Colonic mucosa (tissue), 4 donors: ENCODE data around the gene RAET1L. TPM values are rescaled to one million over a fixed set of nuclear protein-coding genes. Genes with fewer than 3 reads are reported as not detected.
"Not testable (repeated sequence)": the region's sequence is repeated elsewhere in the genome, so short reads cannot be mapped to it uniquely, and the experiment has no call there.

Experiments used
- DNase-seq: peaks from one replicate; pipeline ENCODE4 v3.0.0-alpha.2; 2020
- H3K27ac ChIP-seq: fragments of 200-600 bp; one replicate; pipeline ENCODE4 v1.8.0; 2021
- H3K27me3 ChIP-seq: fragments of 200-600 bp; one replicate; pipeline ENCODE4 v1.8.0; 2021
- H3K36me3 ChIP-seq: fragments of 200-600 bp; one replicate; pipeline ENCODE4 v1.8.0; 2021
- H3K4me1 ChIP-seq: fragments of 200-600 bp; one replicate; pipeline ENCODE4 v1.8.0; 2021; ENCODE audit warnings: mild to moderate bottlenecking
- H3K4me3 ChIP-seq: fragments of 200-600 bp; one replicate; pipeline ENCODE4 v1.8.0; 2021
- H3K9ac ChIP-seq, 2 donors: one replicate each; pipeline ENCODE4 v1.7.0; 2013; ENCODE audit warnings: control low read depth in 2 of 2, low read depth in 2 of 2, low read length in 2 of 2
- H3K9me3 ChIP-seq: fragments of 200-600 bp; one replicate; pipeline ENCODE4 v1.8.0; 2021
- intact Hi-C: fragments of 100-400 bp; cut with DNase I; formaldehyde crosslinking; loops from one replicate; pipeline ENCODE4 v1.14.1; 2022
- total RNA-seq, 2 donors: library from RNA; stranded (reverse); fragmentation: NEBNext Ultra II Directional in 1 of 2; extraction: Animal tissue kit (Norgen Biotek cat#: 25700) in 1 of 2; gene quantifications; one replicate each; pipeline ENCODE4 v1.2.1, GENCODE V29; 2021
- TF ChIP-seq, protein P1 (sequence below): fragments of 200-600 bp; IDR thresholded peaks from one replicate; pipeline ENCODE4 v1.8.0; 2022; ENCODE audit warnings: antibody characterized with exemption, mild to moderate bottlenecking
- donor health status: healthy.
- donor health status: DM: no; HTN: no; CAD: no.
- donor health status: DM: no; HTN: no; CAD: no.

RAET1L gene
- total RNA-seq, 2 donors from 2014 or later = 0.24 to 3.2 TPM

DNA sequence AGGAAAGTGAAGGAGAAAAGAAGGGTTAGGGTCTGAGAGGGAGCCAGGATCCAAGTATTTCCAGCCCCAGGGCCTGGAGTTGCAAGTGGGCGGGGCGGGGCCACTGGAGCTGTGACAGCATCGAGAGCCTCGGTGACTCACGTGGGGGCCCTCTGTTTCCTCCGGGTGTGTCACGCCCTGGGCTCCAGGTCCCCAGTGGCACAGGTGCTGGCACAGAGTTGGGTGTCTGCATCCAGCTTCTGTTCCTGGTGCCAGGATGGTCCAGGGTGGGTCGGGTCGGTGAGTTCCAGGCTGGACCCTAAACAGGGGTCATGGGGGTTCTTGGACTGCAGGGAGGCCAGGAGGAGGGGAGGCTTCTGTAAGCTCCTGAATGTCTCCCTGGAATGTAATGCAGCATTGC is 16.7 kb downstream of the RAET1L start:
- DNase-seq = no peak
- no peak overlapping the region for H3K4me3 ChIP-seq
- H3K9ac ChIP-seq = no peak overlapping the region
- TF ChIP-seq, protein P1, sequence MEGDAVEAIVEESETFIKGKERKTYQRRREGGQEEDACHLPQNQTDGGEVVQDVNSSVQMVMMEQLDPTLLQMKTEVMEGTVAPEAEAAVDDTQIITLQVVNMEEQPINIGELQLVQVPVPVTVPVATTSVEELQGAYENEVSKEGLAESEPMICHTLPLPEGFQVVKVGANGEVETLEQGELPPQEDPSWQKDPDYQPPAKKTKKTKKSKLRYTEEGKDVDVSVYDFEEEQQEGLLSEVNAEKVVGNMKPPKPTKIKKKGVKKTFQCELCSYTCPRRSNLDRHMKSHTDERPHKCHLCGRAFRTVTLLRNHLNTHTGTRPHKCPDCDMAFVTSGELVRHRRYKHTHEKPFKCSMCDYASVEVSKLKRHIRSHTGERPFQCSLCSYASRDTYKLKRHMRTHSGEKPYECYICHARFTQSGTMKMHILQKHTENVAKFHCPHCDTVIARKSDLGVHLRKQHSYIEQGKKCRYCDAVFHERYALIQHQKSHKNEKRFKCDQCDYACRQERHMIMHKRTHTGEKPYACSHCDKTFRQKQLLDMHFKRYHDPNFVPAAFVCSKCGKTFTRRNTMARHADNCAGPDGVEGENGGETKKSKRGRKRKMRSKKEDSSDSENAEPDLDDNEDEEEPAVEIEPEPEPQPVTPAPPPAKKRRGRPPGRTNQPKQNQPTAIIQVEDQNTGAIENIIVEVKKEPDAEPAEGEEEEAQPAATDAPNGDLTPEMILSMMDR = no peak
- H3K36me3 ChIP-seq = no peaks in the 10 kb centered on the region
- H3K4me1 ChIP-seq = peaks cover 5% of the 10 kb centered on the region
- intact Hi-C loops = no loop called here
- no peak overlapping the region for H3K27ac ChIP-seq
- H3K27me3 ChIP-seq = peaks cover 19% of the 10 kb centered on the region
- H3K9me3 ChIP-seq = no peaks in the 10 kb centered on the region

DNA sequence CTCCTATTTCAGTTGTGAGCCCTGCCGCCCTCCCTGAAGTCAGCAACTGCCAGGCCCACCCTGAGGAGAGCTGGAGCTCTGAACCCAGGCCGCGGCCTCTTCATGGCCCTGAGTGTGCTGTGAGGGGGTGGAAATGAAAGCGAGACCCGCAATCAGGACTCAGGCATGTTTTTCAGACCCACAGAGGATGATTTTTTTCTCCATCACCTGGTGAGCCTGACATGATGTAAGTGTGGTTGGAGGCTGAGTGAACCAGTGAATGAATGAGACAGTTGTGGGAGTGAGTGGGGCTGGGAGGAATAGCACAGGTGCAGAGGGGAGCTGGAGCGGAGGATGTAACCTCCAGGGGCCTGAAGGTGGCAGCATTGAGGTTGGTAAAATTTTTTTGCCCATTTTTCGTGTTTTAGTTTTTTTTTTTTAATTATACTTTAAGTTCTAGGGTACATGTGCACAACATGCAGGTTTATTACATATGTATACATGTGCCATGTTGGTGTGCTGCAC is 18.3 kb downstream of the RAET1L start:
- Histone ChIP-seq H3K9me3 (no peaks in the 10 kb centered on the region), H3K27me3 (peaks cover 9% of the 10 kb centered on the region), H3K4me1 (peaks cover 5% of the 10 kb centered on the region), H3K9ac (no peak overlapping the region), H3K36me3 (no peaks in the 10 kb centered on the region), H3K4me3 (no peak overlapping the region), H3K27ac (no peak overlapping the region)
- TF ChIP-seq, protein P1 = peak; percentile 63
- DNase-seq = no peak
- intact Hi-C loops = no loop called here

DNA sequence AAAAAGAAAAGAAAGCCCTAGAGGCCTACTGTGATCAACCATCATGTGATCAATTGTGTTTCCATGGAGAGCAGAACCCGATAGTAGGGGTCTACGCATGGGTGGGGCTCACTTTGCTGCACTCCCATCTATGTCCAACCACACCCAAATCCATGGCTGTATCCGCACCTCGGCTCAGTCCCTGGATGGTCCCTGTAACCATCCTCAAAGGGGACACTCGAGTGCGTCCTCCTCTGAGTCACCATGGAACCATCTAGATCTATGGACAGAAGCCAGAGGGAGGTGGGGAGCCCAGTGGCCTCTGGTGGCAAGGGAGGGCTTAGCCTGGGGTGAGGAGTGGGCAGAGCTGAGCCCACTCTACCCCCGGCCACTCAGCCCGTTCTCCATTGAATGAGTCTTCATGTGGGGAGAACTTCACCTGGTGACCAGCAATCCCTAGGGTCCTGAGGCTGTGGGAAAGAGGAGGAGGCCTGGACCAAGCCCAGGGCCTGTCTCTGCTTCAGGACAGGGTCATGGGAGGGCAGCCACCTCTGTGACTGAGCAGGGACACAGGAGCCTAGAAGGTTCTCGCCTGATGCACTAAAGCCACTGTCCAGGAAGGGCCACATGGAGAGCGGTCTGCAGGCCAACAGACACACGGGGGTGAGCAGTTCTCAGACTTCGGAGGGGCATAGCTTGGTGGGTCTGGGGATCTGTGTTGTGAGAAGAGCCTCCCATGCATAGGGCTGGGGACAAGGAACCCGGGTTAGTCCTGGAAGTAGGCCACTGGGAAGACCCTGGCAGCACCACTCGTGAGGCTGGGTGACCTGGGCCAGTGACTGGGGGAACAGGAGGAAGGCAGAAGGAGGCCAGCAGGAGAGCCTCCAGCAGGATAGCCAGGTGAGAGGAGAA is 19.3 kb downstream of the RAET1L start:
- H3K9ac ChIP-seq = peak overlapping the region in 1 of 2 donors; percentile 32
- no peaks in the 10 kb centered on the region for H3K9me3 ChIP-seq
- intact Hi-C loops = no loop called here
- TF ChIP-seq, protein P1 = no peak
- H3K27ac ChIP-seq = no peak overlapping the region
- H3K4me3 ChIP-seq = peak overlapping the region; percentile 38
- no peaks in the 10 kb centered on the region for H3K27me3 ChIP-seq
- H3K4me1 ChIP-seq = peaks cover 5% of the 10 kb centered on the region
- no peak for DNase-seq
- H3K36me3 ChIP-seq = no peaks in the 10 kb centered on the region

DNA sequence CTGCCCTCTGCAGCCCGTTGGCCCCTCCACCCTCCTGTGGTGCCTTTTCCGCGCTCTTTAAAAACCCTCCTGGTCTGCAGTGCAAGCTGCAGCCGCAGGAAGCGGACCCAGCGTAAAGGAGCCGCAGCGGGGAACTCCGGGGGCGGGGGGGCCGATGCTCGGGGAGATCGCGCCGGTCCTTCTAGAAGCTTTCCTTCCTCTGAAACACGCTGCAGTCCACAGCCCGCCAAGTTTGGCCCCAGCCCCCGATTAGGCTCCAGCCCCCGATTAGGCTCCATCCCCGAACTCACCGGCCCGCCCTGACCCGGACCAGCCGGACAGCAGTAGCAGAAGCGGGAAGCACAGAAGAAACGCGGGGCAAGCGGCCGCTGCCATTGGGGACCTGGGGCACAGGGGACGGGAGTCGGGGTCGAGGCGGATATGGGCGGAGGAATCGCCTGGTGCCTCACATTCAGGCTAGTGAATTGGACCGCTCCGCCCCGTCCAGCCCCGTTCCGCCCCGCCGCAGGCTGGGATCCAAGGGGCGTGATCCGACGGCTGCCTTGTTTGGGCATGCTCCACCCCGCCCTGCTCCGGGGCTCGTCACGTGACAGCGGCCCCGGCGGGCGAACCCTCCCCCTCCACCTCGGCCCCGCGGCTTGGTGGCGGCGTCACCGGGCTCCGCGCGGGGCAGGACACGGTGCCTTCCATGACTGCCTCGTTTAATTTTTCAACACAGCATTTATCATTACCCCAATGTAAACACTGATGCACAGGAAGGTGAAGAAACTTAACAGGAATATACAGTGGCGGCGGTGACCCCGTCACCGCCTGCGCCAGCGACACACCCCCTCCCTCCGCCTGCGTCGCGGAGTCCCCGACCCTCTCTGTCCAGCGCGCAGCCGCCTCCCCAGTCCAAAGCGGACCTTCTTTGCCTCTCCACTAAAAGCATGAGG is 20.3 kb downstream of the RAET1L start:
- Histone ChIP-seq H3K27me3 (no peaks in the 10 kb centered on the region), H3K4me3 (peak overlapping the region; percentile 38), H3K27ac (no peak overlapping the region), H3K36me3 (no peaks in the 10 kb centered on the region), H3K9ac (peak overlapping the region; percentile 51 to 64), H3K4me1 (peaks cover 5% of the 10 kb centered on the region), H3K9me3 (no peaks in the 10 kb centered on the region)
- intact Hi-C loops = no loop called here
- DNase-seq = peak; percentile 97
- TF ChIP-seq, protein P1 = peak; percentile 15

DNA sequence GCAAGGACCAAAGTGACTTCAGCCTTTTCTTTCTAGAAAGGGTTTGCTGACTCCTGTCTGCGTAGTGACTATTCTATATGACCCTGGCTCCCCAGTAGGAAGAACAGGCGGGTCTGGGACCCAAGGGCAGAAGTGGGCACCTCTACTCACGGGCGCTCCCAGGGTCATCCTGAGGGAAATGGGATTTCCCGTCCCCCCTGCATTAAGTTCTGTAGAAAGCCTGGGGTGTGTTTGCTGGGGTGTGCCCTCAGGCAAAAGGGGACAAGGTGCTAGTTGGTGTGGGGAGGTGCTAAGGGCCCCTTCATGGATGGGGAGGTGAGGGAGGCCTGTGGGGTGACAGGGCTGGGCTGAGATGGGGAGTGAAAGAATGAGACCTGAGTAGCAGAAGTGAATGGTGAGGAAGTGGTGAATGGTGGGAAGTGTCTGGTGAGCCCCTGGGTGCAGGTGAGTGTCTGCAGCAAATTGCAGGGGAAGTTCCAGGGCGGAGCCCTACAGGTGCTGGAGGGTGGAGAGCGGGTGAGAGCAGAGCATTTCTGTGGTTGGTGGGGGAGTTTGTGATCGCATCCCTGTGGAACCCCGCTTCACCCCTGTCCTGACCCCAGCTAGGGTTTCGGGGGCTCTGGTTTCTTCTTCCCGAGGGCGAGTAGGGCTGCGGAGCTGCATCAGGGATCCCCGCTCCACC is 21.1 kb downstream of the RAET1L start:
- Histone ChIP-seq H3K4me3 (peak overlapping the region; percentile 38), H3K27me3 (no peaks in the 10 kb centered on the region), H3K9me3 (no peaks in the 10 kb centered on the region), H3K36me3 (no peaks in the 10 kb centered on the region), H3K4me1 (peaks cover 5% of the 10 kb centered on the region), H3K27ac (no peak overlapping the region), H3K9ac (peak overlapping the region in 1 of 2 donors; percentile 51)
- TF ChIP-seq, protein P1 = no peak
- intact Hi-C loops = no loop called here
- DNase-seq = no peak

DNA sequence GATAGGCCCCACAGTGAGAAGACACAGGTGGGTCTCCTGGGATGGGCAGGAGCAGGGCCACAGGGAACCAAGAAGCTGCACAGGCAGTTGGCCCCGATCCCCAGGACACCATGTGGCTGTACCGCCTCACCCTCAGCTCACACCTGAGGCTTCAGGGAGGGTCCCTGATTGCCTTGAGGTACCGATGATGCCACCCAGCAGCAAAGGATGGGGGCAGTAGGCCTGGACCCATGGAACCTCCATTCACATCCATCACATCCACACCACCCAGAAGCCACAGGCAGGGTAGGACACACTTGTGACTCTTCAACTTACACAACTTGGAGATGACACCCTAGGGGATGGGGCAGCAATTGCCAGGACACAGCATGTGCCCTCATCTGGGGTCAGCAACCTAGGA is 21.7 kb downstream of the RAET1L start:
- H3K9me3 ChIP-seq, DNase-seq, H3K27ac ChIP-seq, H3K27me3 ChIP-seq, H3K4me3 ChIP-seq, H3K9ac ChIP-seq, intact Hi-C loops, H3K36me3 ChIP-seq, H3K4me1 ChIP-seq: not testable (repeated sequence)
